K562 (cell line): ENCODE results near the gene PEDS1. TPM values are rescaled to one million over a fixed set of nuclear protein-coding genes. Genes with fewer than 3 reads are reported as not detected.

ENCODE experiments used
- CUX1 ChIP-seq: fragments of 200-800 bp; sonication (Bioruptor generic); IDR thresholded peaks from 2 replicates; pipeline ENCODE4 v1.6.1; 2016; ENCODE audit warnings: missing genetic modification characterization, missing compliant biosample characterization
- GTF3C2 ChIP-seq: IDR thresholded peaks from 3 replicates; pipeline ENCODE4 v1.6.1; 2011; ENCODE audit warnings: borderline replicate concordance, mild to moderate bottlenecking, moderate library complexity; ENCODE audit not compliant: insufficient read length; ENCODE audit errors: extremely low read depth
- HDGF ChIP-seq: fragments of 450-650 bp; IDR thresholded peaks from 2 replicates; pipeline ENCODE4 v1.6.1; 2016
- KAT7 ChIP-seq: sonication (generic); formaldehyde crosslinking; IDR thresholded peaks from 2 replicates; pipeline ENCODE4 v1.8.0; 2022; ENCODE audit warnings: missing genetic modification reagents, mild to moderate bottlenecking, borderline replicate concordance
- MAZ ChIP-seq, 2 experiments: fragments of 450-650 bp in 1 of 2; sonication (generic) in 1 of 2; formaldehyde crosslinking; IDR thresholded peaks in 1 of 2; conservative IDR thresholded peaks in 1 of 2; 2 replicates each; pipeline versions ENCODE4 v1.4.0 to v1.5.0; 2020; ENCODE audit warnings: mild to moderate bottlenecking in 1 of 2, missing genetic modification reagents in 1 of 2
- NCOA2 ChIP-seq, 2 experiments: fragments of 450-650 bp; IDR thresholded peaks; 2 replicates each; pipeline ENCODE4 v1.6.1; 2018; ENCODE audit warnings: mild to moderate bottlenecking in 2 of 2, moderate library complexity in 1 of 2; ENCODE audit not compliant: partially characterized antibody in 2 of 2
- TAL1 ChIP-seq: fragments of 450-650 bp; IDR thresholded peaks from 2 replicates; pipeline ENCODE4 v1.6.1; 2016; ENCODE audit warnings: mild to moderate bottlenecking
- ZFP91 ChIP-seq: sonication (generic); formaldehyde crosslinking; IDR thresholded peaks from 2 replicates; pipeline ENCODE4 v1.8.0; 2022; ENCODE audit warnings: mild to moderate bottlenecking, missing genetic modification reagents
- ZNF592 ChIP-seq: fragments of 450-650 bp; IDR thresholded peaks from 2 replicates; pipeline ENCODE4 v1.6.1; 2017; ENCODE audit warnings: antibody characterized with exemption, mild to moderate bottlenecking
- polyA plus RNA-seq, 8 experiments: library from polyadenylated mRNA; depleted of rRNA in 4 of 8; stranded (reverse) in 5 of 8; unstranded in 3 of 8; fragments of >200 nt; fragmentation: Nextera tagmentation in 2 of 8; fragmentation: Illumina TruSeq in 1 of 8; extraction: Ambion mirVana in 2 of 8; extraction: Trizol in 1 of 8; gene quantifications; 2 replicates each; pipeline versions ENCODE4 v1.2.1 to v1.2.3, GENCODE V29; 2011 to 2014; ENCODE audit warnings: inconsistent platforms in 1 of 8, missing spikeins in 1 of 8
- total RNA-seq, 7 experiments: library from RNA; depleted of rRNA in 6 of 7; stranded (reverse); fragments of >200 nt in 6 of 7; fragmentation: Illumina TruSeq in 2 of 7; extraction: Trizol in 2 of 7; gene quantifications; 2 replicates each; pipeline versions ENCODE4 v1.2.1 to v1.2.3, GENCODE V29; 2011 to 2021; ENCODE audit warnings: low replicate concordance in 1 of 7

The PEDS1 gene
- total and polyA plus RNA-seq, 9 of the 15 experiments (the other 6 are each of a cell fraction or from before 2014, with no cell fraction given): 2.9 to 38.5 (median 24.2) TPM

- TF ChIP-seq NCOA2 (IDR thresholded peaks at IDR 0.05; ENCODE audit: partially characterized antibody in 2 of 2) (no peak), MAZ (CRISPR knock-in tag; conservative IDR thresholded peaks at IDR 0.05 in 1 of 2, IDR thresholded peaks at IDR 0.05 in 1 of 2) (no peak), GTF3C2 (no peak), ZNF592 (no peak), KAT7 (no peak), ZFP91 (CRISPR knock-in tag) (no peak), HDGF (no peak), CUX1 (no peak), TAL1 (peak; percentile 50; the same call in 1 of the 2 replicates)
These were observed 2.3 kb downstream of the PEDS1 start (continued) for GRCh38 chr20:50151034-50151743.
